PFSK-1 (cell line): ENCODE measurements around the gene NCOR1.

Source experiments
- FOXP2 ChIP-seq: optimal IDR thresholded peaks from 2 replicates; pipeline ENCODE3; 2011; ENCODE audit warnings: borderline replicate concordance, control low read depth, inconsistent platforms; ENCODE audit not compliant: insufficient read depth; ENCODE audit errors: extremely low read length, extremely low read depth
- POLR2AphosphoS5 ChIP-seq: IDR thresholded peaks from 2 replicates; pipeline ENCODE4 v1.6.1; 2012; ENCODE audit warnings: low read depth, mild to moderate bottlenecking, control low read depth, low read length, moderate library complexity
- REST ChIP-seq, 2 experiments: IDR thresholded peaks; 2 replicates each; pipeline versions ENCODE4 v1.6.1 to v1.8.0; 2011 to 2012; ENCODE audit warnings: low read depth in 2 of 2, low read length in 2 of 2, control low read depth in 1 of 2, inconsistent platforms in 1 of 2, mild to moderate bottlenecking in 1 of 2, moderate library complexity in 1 of 2; ENCODE audit not compliant: insufficient read depth in 1 of 2
- SIN3A ChIP-seq: IDR thresholded peaks from 2 replicates; pipeline ENCODE4 v1.6.1; 2012; ENCODE audit warnings: mild to moderate bottlenecking, low read length, moderate library complexity, borderline replicate concordance; ENCODE audit not compliant: insufficient read depth
- TAF1 ChIP-seq: IDR thresholded peaks from 2 replicates; pipeline ENCODE4 v1.6.1; 2012; ENCODE audit warnings: low read length, control low read depth, borderline replicate concordance; ENCODE audit not compliant: insufficient read depth

The NCOR1 gene

DNA sequence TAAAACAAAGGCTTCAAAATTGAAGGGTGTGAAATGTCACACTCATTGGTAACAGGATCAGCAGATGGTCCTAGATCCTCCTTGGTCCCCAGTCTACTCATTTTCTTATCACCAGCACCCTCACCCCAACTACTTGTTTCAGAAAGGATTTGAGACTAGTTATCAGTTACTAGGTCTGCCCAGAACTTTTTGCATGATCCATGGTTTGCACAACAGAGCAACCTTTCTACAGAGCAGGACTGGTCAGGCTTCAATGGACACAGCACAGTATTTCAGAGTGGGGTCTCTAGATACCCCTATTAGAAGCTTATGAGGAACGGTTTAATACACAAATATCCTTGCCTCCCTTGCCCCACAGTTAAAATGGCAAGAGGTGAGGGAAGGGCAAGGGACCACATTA is 190.1 kb downstream of the NCOR1 start:
- TF ChIP-seq SIN3A (no peak), TAF1 (no peak), REST (IDR thresholded peaks at IDR 0.05; ENCODE audit: insufficient read depth in 1 of 2, low read depth in 2 of 2, low read length in 2 of 2) (no peak), POLR2AphosphoS5 (no peak), FOXP2 (no peak)

- TF ChIP-seq FOXP2 (no peak), POLR2AphosphoS5 (no peak), TAF1 (no peak), REST (IDR thresholded peaks at IDR 0.05; ENCODE audit: insufficient read depth in 1 of 2, low read depth in 2 of 2, low read length in 2 of 2) (no peak), SIN3A (no peak)
Observed at GRCh38 chr17:16023881-16024280, 191.5 kb downstream of the NCOR1 start.

DNA sequence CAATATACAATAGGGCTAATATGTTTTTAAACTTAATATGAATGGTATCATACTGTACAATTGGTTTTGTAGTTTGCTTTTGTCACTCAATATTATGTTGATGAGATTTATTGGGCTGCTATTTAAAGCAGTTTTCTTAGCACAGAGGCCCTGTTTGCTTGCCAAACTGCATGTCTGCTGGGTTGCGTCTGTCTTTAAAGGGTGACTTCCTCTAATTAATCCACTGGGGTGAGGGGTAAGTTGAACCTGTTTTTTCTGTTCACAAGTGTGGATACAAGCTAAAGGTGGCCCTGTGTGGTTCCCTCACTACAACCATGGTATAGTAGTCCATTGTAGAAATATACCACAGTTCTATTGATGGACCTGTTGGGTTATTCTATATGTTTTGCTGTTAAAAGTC is 196.0 kb downstream of the NCOR1 start:
- TF ChIP-seq REST (IDR thresholded peaks at IDR 0.05; ENCODE audit: insufficient read depth in 1 of 2, low read depth in 2 of 2, low read length in 2 of 2) (no peak), POLR2AphosphoS5 (no peak), SIN3A (no peak), FOXP2 (no peak), TAF1 (no peak)

DNA sequence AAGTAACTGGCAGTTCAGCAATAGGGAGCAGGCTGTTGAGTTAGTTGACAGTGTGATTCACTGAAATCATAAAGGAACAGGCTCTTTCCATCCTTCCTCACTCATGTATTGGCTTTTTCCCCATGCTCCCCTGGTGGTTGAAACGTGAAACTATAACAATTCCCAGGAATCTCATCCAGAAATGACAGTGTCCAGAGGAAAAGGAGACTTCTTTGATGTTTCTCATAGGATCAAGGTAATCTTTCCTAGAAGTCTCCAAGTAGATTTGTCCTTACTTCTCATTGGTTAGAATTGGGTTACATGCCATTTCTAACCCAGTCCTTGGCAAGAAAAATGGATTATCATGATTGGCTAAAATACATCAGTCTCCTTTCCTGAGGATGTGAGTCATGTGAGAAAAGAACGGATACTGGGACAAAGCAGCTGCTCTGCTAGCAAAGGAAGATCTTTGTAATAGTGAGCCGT is 201.4 kb downstream of the NCOR1 start:
- no peak for TF ChIP-seq TAF1
- no peak for TF ChIP-seq FOXP2
- no peak for TF ChIP-seq REST (IDR thresholded peaks at IDR 0.05; ENCODE audit: insufficient read depth in 1 of 2, low read depth in 2 of 2, low read length in 2 of 2)
- TF ChIP-seq POLR2AphosphoS5, result no peak; the same call in 1 of the 2 replicates
- TF ChIP-seq SIN3A, result no peak

- no peak for TF ChIP-seq SIN3A
- TF ChIP-seq TAF1, result no peak
- TF ChIP-seq FOXP2, result no peak
- TF ChIP-seq POLR2AphosphoS5, result no peak
- no peak for TF ChIP-seq REST (IDR thresholded peaks at IDR 0.05; ENCODE audit: insufficient read depth in 1 of 2, low read depth in 2 of 2, low read length in 2 of 2)
Observed at GRCh38 chr17:16007439-16007838, 207.9 kb downstream of the NCOR1 start.
